H54 (cell line): Measurements from ENCODE around the gene RPP25L.

ENCODE experiments used
- DNase-seq: peaks from one replicate; pipeline ENCODE4 v3.0.0; 2011; ENCODE audit warnings: low spot score, mixed read lengths; ENCODE audit not compliant: insufficient read length
- FAIRE-seq: peaks from 3 replicates; lab custom pipeline; 2011; peaks lifted over from hg19 to GRCh38; lab: Jason Lieb, UNC
- POLR2A ChIP-seq: IDR thresholded peaks from 2 replicates; pipeline ENCODE4 v1.6.1; 2011; ENCODE audit warnings: low read depth, mild to moderate bottlenecking, low read length

The RPP25L gene

DNA sequence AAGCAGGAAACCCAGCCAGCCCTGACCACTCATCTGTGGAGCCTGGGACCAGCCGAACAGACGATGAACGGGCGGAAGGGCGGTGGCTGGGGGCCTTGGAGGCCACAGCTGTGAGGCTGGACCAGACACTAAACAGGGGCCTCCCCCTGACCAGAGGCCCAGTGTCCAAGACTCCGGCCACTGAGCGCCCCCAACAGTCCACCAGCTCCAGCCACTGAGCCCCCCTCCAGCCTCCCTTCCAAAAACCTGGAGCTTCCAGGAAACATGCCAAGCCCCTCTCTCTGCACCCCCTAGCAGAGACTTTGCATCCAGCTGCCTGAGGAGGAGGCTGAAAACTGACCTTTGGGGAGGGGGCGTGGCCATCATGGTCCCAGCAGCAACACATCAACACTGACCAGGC is 45.6 kb downstream of the RPP25L start:
- no peak for TF ChIP-seq POLR2A
- no peak for FAIRE-seq
- DNase-seq: no peak

DNA sequence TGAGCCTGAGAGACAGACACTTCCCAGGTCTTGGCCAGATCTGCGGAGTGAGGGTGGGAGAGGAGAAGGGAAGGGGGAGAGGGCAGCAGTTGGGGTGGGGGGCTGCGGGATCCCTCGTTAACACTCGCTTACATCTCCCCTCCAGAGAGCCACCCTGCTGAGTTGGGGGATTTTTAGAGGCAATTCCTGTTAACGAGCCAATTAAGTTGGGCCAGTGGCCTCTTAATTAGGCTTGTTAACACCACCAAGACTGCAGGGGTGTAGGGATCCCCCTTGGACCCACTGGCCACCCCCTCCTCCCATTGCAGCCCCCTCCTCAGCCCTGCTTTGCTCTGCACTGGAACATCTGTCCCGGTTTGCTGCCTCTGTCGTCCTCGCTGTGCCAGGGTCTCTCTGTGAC is 46.0 kb downstream of the RPP25L start:
- no peak for TF ChIP-seq POLR2A
- DNase-seq (no peak), FAIRE-seq (no peak)

DNA sequence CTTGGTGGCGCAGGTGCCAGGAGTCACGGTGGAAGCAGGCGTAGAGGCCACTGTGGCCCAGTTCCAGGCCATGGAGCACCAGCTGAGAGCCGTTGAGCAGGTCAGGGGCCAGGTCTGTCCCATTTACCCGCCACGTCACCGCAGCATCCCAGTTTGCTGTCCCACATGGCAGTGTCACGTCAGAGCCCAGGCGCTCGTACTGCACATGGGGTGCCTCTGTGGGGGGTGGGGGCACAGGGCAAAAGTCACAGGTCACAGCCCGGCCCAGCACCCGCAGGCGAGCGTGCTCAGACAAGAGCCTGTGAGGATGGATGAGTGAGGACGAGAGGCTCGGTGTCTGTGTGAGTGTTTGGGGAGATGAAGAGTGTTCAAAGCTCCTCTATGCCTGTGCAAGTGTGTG is 47.3 kb downstream of the RPP25L start:
- no peak for TF ChIP-seq POLR2A
- no peak for FAIRE-seq
- DNase-seq: no peak

GRCh38 chr9:34563262-34563661 is 48.6 kb downstream of the RPP25L start:
- no peak for DNase-seq
- FAIRE-seq: no peak
- no peak for TF ChIP-seq POLR2A

- FAIRE-seq (no peak), DNase-seq (no peak)
- TF ChIP-seq POLR2A: no peak
Observed at GRCh38 chr9:34562135-34562745, 49.7 kb downstream of the RPP25L start.

DNA sequence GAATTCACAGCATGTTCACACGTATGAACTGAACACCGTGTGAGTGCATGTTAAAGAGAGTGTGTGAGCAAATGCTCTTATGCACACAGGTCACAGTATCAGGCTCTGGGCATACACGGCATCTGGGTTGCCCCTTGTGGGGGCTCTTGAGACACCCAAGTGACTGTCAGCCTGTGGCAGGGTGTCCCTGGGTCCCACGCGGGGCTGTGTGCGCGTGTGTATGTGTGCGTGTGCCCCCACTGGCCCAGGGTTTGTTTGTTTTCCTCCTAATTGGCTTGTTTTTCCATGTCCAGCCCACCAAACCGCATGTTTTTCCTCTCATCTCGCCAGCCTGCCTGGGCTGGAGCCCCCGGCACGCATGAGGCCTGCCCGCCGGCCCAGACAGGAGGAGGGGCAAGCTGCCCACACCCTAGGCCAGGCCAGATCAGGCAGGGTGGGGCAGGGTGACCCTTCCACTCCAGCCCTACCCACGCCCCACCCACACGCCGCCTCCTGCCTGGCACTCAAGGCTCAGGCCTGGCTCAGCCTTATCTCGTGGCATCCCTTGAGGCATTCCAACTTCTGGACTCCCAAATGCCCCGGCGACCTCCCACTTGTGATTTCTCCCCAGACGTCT is 51.2 kb downstream of the RPP25L start:
- DNase-seq (no peak), FAIRE-seq (no peak)
- TF ChIP-seq POLR2A: no peak
